ENCODE results near the gene TOMM40L. TPM values are rescaled to one million over a fixed set of nuclear protein-coding genes. Genes with fewer than 3 reads are reported as not detected.
"Not testable (repeated sequence)": the region's sequence is repeated elsewhere in the genome, so short reads cannot be mapped to it uniquely, and the experiment has no call there.

The TOMM40L gene
- total RNA-seq, 1 donor from 2014 or later, result 25.3 TPM

DNA sequence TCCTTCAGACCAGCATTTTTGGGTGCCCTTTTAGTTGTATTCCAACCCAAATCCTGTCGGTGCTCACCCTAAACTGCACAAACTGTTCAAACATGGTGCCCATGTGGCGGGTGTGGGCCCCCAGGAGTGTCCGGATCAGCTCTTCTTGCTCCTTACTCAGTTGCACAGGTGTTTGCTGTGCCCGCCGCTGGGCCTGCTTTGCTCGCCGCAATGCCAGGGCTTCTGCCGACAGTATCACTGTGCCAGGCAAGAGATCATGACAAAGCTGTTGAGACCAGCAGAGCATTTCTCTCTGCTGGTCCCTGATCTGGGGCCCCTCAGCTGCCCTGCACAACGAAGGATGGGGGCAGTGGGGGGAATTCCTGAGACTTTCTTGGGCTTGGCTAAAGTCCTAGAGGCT lies 7.2 kb downstream of the TOMM40L start:
- intact Hi-C loops (cut with micrococcal nuclease), result no loop called here
- Mint-ChIP-seq H3K36me3 (ENCODE audit: low read depth) (peaks cover 13% of the 10 kb centered on the region), H3K9me3 (no peaks in the 10 kb centered on the region), H3K4me3 (no peak overlapping the region), H3K27me3 (ENCODE audit: insufficient read depth) (peaks cover 6% of the 10 kb centered on the region), H3K4me1 (ENCODE audit: low read depth) (peaks cover under 1% of the 10 kb centered on the region), H3K27ac (no peak overlapping the region)
- DNase-seq (ENCODE audit: low spot score), result no peak

DNA sequence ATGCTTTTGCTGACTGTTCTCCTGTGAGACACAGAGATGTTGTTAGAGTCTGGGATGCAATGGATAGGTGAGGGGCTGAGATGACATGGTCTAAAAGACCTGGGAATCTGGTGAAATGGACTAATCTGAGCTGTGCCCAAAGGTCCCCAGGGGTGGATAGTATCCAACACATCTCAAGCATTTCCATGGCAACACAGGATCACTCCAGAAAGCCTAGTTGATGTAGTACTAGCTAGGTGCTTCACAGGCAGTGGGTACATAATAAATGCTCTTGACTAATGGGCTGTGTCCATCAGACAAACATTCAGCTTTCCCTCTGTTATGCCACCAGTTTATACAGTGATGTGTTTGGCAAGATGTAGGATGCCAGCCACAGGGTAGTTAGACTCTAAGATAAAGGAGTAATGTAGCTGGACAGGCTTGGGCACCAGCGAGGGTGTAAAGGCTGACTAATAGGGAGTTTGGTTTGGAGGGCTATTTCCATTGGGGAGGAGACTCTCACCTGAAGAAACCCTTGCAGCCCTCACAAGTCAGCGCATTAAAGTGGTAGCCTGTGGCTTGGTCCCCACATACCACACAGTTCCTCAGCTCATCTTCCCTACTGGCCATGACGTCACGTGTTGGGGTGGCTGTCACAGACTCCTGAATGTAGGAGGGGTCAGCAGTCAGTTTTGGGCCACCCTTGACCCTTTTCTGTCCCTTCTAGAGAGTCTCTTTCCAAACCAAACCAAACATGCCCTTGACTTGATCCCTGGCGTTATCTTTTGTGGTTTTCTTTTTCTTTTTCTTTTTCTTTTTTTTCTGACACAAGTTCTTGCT lies 10.3 kb downstream of the TOMM40L start:
- no peak for DNase-seq (ENCODE audit: low spot score)

DNA sequence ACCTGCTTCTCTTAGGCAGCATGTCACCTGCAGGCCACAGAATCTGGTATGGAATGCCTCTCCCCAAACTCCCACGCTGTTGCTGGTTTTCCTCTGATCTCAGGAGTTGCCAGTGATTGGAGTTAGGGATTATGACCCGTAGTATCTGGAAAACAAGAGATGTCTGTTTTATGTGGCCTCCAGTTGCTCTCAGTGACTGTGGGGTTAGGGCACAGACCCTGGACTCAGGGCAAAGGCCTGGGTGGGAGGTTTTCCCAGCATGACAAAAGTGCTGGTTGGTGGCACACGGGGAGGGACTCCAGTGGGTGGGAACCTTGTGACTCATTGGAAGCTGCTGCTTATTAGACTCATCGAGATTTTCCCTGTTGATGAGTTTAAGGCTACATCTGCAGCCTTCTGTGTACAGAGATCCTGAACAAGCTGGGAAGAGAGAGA lies 12.2 kb downstream of the TOMM40L start, which contains the start of gene NR1I3:
NR1I3 (minus strand) TSS at position 165 of the 435 bp plus-strand sequence. CDS start 1,638 bp downstream, outside the sequence.
- Mint-ChIP-seq H3K36me3 (ENCODE audit: low read depth) (no peaks in the 10 kb centered on the region), H3K27me3 (ENCODE audit: insufficient read depth) (peaks cover 10% of the 10 kb centered on the region)

More for the DNA sequence above, 10.3 kb downstream of the TOMM40L start:
- Mint-ChIP-seq H3K27me3 (ENCODE audit: insufficient read depth) (peaks cover 10% of the 10 kb centered on the region), H3K27ac (no peak overlapping the region), H3K4me1 (ENCODE audit: low read depth) (no peaks in the 10 kb centered on the region), H3K9me3 (no peaks in the 10 kb centered on the region), H3K4me3 (no peak overlapping the region), H3K36me3 (ENCODE audit: low read depth) (no peaks in the 10 kb centered on the region)
- intact Hi-C loops (cut with micrococcal nuclease), result no loop called here

DNA sequence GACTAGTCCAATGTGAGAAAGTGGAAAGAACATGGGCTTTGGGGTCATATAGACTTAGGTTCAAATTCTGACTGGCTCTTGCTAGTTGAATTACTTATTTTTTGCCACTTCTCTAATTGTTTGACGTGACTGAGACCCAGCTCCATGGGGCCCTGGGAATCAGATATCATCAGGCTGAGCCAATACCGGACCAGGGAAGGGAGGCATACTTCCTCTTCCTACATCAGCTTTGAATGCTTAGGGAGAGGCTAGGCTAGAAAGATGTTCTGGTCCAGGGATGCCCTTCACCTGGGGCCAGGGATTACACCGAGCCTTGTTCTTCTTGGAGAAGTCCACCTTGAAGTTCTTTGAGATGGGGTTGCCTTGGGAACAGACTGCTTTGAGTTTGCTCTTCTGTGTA lies 15.8 kb downstream of the TOMM40L start:
- intact Hi-C loops (cut with micrococcal nuclease), result no loop called here
- no peaks in the 10 kb centered on the region for H3K4me1 Mint-ChIP-seq (ENCODE audit: low read depth)
- peaks cover 11% of the 10 kb centered on the region for H3K27me3 Mint-ChIP-seq (ENCODE audit: insufficient read depth)

More for the DNA sequence above, 12.2 kb downstream of the TOMM40L start, which contains the start of gene NR1I3:
- Mint-ChIP-seq H3K27ac (no peak within 1 kb of the TSS), H3K4me3 (no peak within 1 kb of the TSS), H3K4me1 (ENCODE audit: low read depth) (no peaks in the 10 kb centered on the region), H3K9me3 (no peaks in the 10 kb centered on the region)
- DNase-seq (ENCODE audit: low spot score), result no peak
- intact Hi-C loops (cut with micrococcal nuclease), result no loop called here

DNA sequence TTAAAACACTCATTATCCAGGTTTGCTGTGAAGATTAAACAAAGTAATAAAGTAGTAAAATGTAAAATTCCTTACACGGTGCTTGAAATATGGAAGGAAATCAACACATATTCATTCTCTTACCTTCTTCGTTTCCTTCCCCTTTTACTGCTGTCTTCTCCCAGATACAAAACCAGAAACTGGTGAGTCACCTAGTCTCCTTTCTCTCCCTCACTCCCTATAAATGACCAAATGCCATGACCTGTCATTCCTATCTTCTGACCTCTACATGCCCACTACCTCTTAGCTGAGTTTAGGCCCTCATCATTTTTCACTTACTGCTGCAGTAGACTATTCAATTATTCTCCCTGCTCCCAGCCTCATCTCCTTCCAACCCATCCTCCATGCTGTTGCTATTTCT lies 16.5 kb downstream of the TOMM40L start:
- Mint-ChIP-seq H3K4me1 (ENCODE audit: low read depth) (no peaks in the 10 kb centered on the region), H3K9me3 (no peaks in the 10 kb centered on the region), H3K27ac (no peak overlapping the region), H3K36me3 (ENCODE audit: low read depth) (no peaks in the 10 kb centered on the region), H3K4me3 (no peak overlapping the region), H3K27me3 (ENCODE audit: insufficient read depth) (peaks cover 11% of the 10 kb centered on the region)
- no peak for DNase-seq (ENCODE audit: low spot score)
- intact Hi-C loops (cut with micrococcal nuclease), result no loop called here

More for the DNA sequence above, 15.8 kb downstream of the TOMM40L start:
- Mint-ChIP-seq H3K9me3 (no peaks in the 10 kb centered on the region), H3K36me3 (ENCODE audit: low read depth) (no peaks in the 10 kb centered on the region), H3K27ac (no peak overlapping the region), H3K4me3 (no peak overlapping the region)
- no peak for DNase-seq (ENCODE audit: low spot score)

DNA sequence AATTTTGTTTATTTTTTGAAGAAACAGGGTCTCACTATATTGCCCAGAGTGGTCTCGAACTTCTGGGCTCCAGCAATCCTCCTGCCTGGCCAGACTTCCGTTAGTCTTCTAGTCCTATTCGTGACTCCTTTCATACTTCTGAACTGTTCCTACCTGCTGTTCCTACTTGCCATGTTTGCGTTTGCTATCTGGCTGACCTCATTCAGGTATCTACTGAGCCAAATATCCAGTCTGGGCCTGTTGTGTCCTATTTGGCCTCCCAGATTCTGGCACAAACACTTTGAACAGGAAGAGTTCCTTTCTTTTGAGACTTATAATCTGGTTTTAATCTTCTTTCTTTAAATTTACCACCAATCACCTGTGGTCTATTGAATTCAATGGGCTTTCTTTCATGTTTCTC lies 19.0 kb downstream of the TOMM40L start:
- no peak overlapping the region for H3K27ac Mint-ChIP-seq
- H3K4me1 Mint-ChIP-seq (ENCODE audit: low read depth), result no peaks in the 10 kb centered on the region

DNA sequence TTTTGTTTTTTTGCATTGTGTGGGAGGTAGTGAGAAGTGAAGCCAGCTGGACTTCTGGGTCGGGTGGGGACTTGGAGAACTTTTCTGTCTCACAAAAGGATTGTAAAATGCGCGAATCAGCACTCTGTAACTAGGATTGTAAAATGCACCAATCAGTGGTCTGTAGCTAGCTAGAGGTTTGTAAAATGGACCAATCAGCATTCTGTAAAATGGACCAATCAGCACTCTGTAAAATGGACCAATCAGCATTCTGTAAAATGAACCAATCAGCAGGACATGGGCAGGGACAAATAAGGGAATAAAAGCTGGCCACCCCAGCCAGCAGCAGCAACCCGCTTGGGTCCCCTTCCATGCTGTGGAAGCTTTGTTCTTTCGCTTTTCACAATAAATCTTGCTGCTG lies 24.2 kb downstream of the TOMM40L start:
- H3K9me3 Mint-ChIP-seq; H3K27me3 Mint-ChIP-seq (ENCODE audit: insufficient read depth); H3K4me1 Mint-ChIP-seq (ENCODE audit: low read depth); intact Hi-C loops (cut with micrococcal nuclease); DNase-seq (ENCODE audit: low spot score); H3K27ac Mint-ChIP-seq; H3K4me3 Mint-ChIP-seq; H3K36me3 Mint-ChIP-seq (ENCODE audit: low read depth): not testable (repeated sequence)

More for the DNA sequence above, 19.0 kb downstream of the TOMM40L start:
- H3K4me3 Mint-ChIP-seq, result no peak overlapping the region
- H3K27me3 Mint-ChIP-seq (ENCODE audit: insufficient read depth), result peaks cover 7% of the 10 kb centered on the region
- peaks cover 2% of the 10 kb centered on the region for H3K9me3 Mint-ChIP-seq
- DNase-seq (ENCODE audit: low spot score), result no peak
- H3K36me3 Mint-ChIP-seq (ENCODE audit: low read depth), result no peaks in the 10 kb centered on the region
- intact Hi-C loops (cut with micrococcal nuclease), result no loop called here

DNA sequence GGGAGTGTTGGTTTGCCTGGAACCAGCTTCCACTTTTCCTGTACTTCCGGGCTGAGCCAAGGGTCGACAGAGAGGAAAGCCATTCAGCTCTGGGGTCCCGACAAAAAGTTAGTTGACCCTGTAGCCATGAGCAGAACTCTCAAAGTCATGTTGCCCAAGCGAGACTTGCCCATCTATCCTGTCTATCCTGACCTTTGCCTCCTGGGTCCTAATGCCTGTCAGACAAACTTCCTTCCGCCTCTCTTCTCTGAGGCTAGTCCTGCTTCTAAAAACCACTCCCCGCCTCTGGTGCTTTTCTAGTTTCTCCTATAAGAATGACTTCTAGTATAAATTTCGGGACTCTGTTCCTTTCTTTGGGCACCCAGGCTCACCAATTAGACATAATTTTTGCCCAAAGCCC lies 25.0 kb downstream of the TOMM40L start:
- intact Hi-C loops (cut with micrococcal nuclease), result no loop called here
- Mint-ChIP-seq H3K27ac (no peak overlapping the region), H3K9me3 (peaks cover 3% of the 10 kb centered on the region), H3K27me3 (ENCODE audit: insufficient read depth) (peaks cover 8% of the 10 kb centered on the region), H3K4me1 (ENCODE audit: low read depth) (no peaks in the 10 kb centered on the region), H3K36me3 (ENCODE audit: low read depth) (no peaks in the 10 kb centered on the region), H3K4me3 (no peak overlapping the region)
- no peak for DNase-seq (ENCODE audit: low spot score)

DNA sequence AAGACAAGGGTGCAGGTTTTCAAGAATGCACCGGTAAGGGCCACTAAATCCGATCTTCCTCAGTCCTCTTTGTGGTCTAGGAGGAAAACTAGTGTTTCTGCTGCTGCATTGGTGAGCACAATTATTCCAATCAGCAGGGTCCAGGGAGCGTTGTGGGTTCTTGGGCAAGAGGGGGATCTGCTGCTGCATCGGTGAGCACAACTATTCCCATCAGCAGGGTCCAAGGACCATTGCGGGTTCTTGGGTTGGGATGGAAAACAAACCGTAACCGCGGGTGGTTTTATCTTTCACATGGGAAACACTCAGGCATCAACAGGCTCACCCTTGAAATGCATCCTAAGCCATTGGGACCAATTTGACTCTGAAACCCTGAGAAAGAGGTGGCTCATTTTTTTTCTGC lies 25.7 kb downstream of the TOMM40L start:
- H3K4me1 Mint-ChIP-seq (ENCODE audit: low read depth), result no peaks in the 10 kb centered on the region
- H3K27ac Mint-ChIP-seq, result no peak overlapping the region
- no peaks in the 10 kb centered on the region for H3K36me3 Mint-ChIP-seq (ENCODE audit: low read depth)
- peaks cover 4% of the 10 kb centered on the region for H3K9me3 Mint-ChIP-seq
- DNase-seq (ENCODE audit: low spot score), result no peak
- H3K27me3 Mint-ChIP-seq (ENCODE audit: insufficient read depth), result peaks cover 8% of the 10 kb centered on the region
- no peak overlapping the region for H3K4me3 Mint-ChIP-seq
- intact Hi-C loops (cut with micrococcal nuclease), result no loop called here

DNA sequence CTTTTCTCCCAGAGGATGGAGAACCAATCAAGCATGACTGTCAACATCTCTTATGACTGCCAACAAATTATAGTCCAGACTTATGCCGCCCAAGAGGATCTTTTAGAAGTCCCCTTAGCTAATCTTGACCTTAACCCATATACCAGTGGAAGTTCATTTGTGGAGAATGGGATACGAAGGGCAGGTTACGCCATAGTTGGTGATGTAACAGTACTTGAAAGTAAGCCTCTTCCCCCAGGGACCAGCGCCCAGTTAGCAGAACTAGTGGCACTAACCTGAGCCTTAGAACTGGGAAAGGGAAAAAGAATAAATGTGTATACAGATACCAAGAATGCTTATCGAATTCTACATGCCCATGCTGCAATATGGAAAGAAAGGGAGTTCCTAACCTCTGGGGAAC lies 29.4 kb downstream of the TOMM40L start:
- H3K36me3 Mint-ChIP-seq (ENCODE audit: low read depth); H3K27ac Mint-ChIP-seq; H3K4me3 Mint-ChIP-seq; DNase-seq (ENCODE audit: low spot score); intact Hi-C loops (cut with micrococcal nuclease): not testable (repeated sequence)
- H3K27me3 Mint-ChIP-seq (ENCODE audit: insufficient read depth), result peaks cover 30% of the 10 kb centered on the region
- peaks cover 20% of the 10 kb centered on the region for H3K9me3 Mint-ChIP-seq
- peaks cover 16% of the 10 kb centered on the region for H3K4me1 Mint-ChIP-seq (ENCODE audit: low read depth)

DNA sequence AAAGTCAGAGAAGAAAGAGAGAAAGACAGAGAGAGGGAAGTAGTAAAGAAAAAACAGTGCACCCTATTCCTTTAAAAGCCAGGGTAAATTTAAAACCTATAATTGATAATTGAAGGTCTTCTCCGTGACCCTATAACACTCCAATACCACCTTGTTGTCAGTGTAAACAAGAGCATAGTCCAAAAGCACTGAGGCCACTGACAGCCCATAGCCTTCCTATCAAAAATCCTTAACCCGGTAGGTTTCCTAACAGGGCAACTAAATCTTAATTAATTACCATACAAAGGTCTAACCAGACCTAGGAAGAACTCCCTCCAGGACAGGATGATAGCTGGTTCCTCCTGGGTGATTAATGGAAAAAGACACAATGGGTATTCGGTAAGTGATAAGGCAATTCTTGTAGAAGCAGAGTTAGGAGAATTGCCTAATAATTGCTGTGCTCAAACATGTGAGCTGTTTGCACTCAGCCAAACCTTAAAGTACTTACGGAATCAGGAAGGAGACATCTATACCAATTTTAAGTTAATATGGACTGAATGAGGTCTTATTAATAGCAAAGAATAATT lies 30.2 kb downstream of the TOMM40L start:
- Mint-ChIP-seq H3K9me3 (peaks cover 20% of the 10 kb centered on the region), H3K4me1 (ENCODE audit: low read depth) (peaks cover 16% of the 10 kb centered on the region), H3K27me3 (ENCODE audit: insufficient read depth) (peaks cover 34% of the 10 kb centered on the region)
- H3K27ac Mint-ChIP-seq; H3K4me3 Mint-ChIP-seq; DNase-seq (ENCODE audit: low spot score); intact Hi-C loops (cut with micrococcal nuclease); H3K36me3 Mint-ChIP-seq (ENCODE audit: low read depth): not testable (repeated sequence)

DNA sequence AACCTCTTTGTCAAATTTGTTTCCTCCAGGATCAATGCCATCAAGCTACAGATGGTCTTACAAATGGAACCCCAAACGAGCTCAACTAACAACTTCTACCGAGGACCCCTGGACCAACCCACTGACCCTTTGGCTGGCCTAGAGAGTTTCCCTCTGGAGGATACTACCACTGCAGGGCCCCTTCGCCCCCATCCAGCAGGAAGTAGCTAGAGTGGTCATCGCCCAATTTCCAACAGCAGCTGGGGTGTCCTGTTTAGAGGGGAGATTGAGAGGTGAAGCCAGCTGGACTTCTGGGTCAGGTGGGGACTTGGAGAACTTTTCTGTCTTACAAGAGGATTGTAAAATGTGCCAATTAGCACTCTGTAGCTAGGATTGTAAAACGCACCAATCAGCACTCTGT lies 31.2 kb downstream of the TOMM40L start:
- intact Hi-C loops (cut with micrococcal nuclease), result not testable (repeated sequence)

More for the DNA sequence above, 31.2 kb downstream of the TOMM40L start:
- H3K9me3 Mint-ChIP-seq, result peaks cover 20% of the 10 kb centered on the region
- H3K4me1 Mint-ChIP-seq (ENCODE audit: low read depth), result peaks cover 16% of the 10 kb centered on the region
- not testable (repeated sequence) for H3K27ac Mint-ChIP-seq; DNase-seq (ENCODE audit: low spot score); H3K4me3 Mint-ChIP-seq; H3K36me3 Mint-ChIP-seq (ENCODE audit: low read depth)
- peaks cover 42% of the 10 kb centered on the region for H3K27me3 Mint-ChIP-seq (ENCODE audit: insufficient read depth)
